ENCODE measurements around the gene FAAP100.

The FAAP100 gene

GRCh38 chr17:81528384-81528650, 23.8 kb downstream of the FAAP100 start:
- TF ChIP-seq MAX (IDR thresholded peaks at IDR 0.05; ENCODE audit: low read depth, low read length) (no peak), MYC (IDR thresholded peaks at IDR 0.05; ENCODE audit: low read depth, low read length) (no peak), POLR2A (IDR thresholded peaks at IDR 0.05; ENCODE audit: extremely low read depth, insufficient read length) (no peak)
- TF ChIP-seq, protein P1, sequence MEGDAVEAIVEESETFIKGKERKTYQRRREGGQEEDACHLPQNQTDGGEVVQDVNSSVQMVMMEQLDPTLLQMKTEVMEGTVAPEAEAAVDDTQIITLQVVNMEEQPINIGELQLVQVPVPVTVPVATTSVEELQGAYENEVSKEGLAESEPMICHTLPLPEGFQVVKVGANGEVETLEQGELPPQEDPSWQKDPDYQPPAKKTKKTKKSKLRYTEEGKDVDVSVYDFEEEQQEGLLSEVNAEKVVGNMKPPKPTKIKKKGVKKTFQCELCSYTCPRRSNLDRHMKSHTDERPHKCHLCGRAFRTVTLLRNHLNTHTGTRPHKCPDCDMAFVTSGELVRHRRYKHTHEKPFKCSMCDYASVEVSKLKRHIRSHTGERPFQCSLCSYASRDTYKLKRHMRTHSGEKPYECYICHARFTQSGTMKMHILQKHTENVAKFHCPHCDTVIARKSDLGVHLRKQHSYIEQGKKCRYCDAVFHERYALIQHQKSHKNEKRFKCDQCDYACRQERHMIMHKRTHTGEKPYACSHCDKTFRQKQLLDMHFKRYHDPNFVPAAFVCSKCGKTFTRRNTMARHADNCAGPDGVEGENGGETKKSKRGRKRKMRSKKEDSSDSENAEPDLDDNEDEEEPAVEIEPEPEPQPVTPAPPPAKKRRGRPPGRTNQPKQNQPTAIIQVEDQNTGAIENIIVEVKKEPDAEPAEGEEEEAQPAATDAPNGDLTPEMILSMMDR (IDR thresholded peaks at IDR 0.05; ENCODE audit: low read depth, low read length), result no peak
- H3K4me3 ChIP-seq (ENCODE audit: low read depth, low read length), result no peak overlapping the region
- no peak for DNase-seq (ENCODE audit: low read depth)

- no peak for TF ChIP-seq MYC (IDR thresholded peaks at IDR 0.05; ENCODE audit: low read depth, low read length)
- TF ChIP-seq, protein P1 (IDR thresholded peaks at IDR 0.05; ENCODE audit: low read depth, low read length), result no peak
- TF ChIP-seq MAX (IDR thresholded peaks at IDR 0.05; ENCODE audit: low read depth, low read length), result no peak
- TF ChIP-seq POLR2A (IDR thresholded peaks at IDR 0.05; ENCODE audit: extremely low read depth, insufficient read length), result no peak
- DNase-seq (ENCODE audit: low read depth), result no peak
- no peak within 1 kb of the TSS for H3K4me3 ChIP-seq (ENCODE audit: low read depth, low read length)
These were observed 24.4 kb downstream of the FAAP100 start, which contains the start of gene FSCN2 for GRCh38 chr17:81527591-81528383. TSS of gene FSCN2 (plus strand) at chr17:81528377. CDS start at chr17:81528532, 155 bp downstream.

DNA sequence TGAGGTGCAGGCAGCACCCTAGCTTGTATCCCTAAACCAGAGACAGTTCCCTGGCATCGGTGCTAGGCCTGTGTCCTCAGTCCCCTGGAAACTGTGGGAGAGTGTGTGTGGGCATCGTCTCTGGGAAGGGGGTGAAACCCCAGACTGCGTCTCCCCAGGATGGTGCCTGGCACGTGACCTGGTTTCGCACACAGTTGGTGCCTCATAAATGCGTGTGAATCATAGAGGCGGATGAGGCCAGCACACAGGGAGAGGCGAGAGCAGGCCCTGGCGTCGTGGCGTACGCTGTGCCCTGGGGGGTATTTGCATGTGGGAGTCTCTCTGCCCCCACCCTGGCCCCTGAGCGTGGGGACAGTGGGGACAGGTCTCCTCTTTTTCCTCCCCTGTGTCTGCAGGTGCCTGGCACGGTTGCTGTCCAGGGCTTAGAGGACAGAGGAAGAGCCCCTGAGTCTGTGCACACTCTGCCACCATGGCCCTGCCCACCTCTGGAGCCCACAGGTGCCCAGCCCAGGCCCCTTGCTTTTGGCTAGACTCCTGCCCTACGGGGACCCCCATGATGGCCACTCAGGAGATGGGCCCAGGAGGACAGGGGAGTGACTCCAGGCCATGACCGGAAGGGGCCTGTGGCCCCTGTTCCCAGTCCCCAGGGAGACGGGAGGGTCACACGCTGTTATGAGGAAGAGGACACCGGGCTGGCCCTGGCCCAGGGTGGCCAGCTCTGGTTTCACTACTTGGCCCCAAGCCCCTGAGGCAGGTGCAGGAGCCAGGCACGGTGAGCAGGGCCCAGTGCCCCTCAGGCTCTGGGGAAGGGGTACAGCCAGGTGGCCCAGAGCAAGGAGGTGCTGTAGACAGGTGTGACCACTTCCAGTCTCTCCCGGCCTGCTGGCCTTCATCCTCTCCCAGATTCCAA, 25.2 kb downstream of the FAAP100 start:
- H3K4me3 ChIP-seq (ENCODE audit: low read depth, low read length), result no peak overlapping the region
- no peak for DNase-seq (ENCODE audit: low read depth)
- TF ChIP-seq, protein P1 (IDR thresholded peaks at IDR 0.05; ENCODE audit: low read depth, low read length), result no peak
- TF ChIP-seq MAX (IDR thresholded peaks at IDR 0.05; ENCODE audit: low read depth, low read length) (no peak), MYC (IDR thresholded peaks at IDR 0.05; ENCODE audit: low read depth, low read length) (no peak), POLR2A (IDR thresholded peaks at IDR 0.05; ENCODE audit: extremely low read depth, insufficient read length) (no peak)

GRCh38 chr17:81524865-81525159, 27.3 kb downstream of the FAAP100 start:
- no peak for TF ChIP-seq POLR2A (IDR thresholded peaks at IDR 0.05; ENCODE audit: extremely low read depth, insufficient read length)
- TF ChIP-seq, protein P1 (IDR thresholded peaks at IDR 0.05; ENCODE audit: low read depth, low read length), result no peak
- no peak for TF ChIP-seq MAX (IDR thresholded peaks at IDR 0.05; ENCODE audit: low read depth, low read length)
- no peak for TF ChIP-seq MYC (IDR thresholded peaks at IDR 0.05; ENCODE audit: low read depth, low read length)
- DNase-seq (ENCODE audit: low read depth), result no peak
- H3K4me3 ChIP-seq (ENCODE audit: low read depth, low read length), result no peak overlapping the region

DNA sequence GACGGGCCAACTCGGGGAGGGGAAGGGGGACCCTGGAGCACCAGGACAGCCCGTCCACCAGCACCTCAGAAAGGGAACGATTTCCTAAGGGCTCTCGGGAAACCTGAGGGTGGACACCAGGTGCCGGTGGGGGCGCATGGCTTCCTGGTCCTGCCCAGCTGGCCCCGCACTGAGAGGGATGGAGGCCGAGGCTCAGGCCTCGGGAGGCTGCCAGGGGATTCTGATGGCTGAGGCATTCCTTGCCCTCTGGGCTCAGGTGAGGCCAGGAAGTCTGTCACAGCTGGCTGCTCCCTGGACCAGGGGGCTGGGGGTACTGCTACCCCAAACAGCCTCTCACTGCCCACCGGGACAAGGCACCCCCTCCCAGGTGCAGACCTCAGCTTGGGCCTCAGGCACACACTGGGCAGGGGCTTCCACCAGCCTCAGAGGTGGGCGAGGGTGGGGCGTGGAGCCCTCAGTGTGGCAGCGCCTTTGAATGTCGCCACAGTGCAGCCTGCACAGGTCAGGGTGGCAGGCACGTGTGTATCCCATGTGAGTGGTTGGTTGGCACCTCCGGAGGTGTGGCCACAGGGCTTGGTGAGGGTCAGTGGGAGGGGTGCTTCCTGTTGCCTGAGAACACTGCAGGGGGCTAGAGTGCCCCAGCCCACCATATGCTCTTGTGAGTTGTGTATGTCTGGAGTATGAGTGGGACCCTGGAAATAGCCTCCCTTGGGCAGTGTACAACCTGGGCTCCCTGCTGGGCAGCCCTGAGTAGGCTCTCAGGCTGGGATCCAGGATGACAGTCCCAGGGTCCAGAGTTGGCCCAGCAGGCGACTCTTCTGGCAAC, 27.9 kb downstream of the FAAP100 start:
- no peak for DNase-seq (ENCODE audit: low read depth)
- TF ChIP-seq MAX (IDR thresholded peaks at IDR 0.05; ENCODE audit: low read depth, low read length), result no peak
- H3K4me3 ChIP-seq (ENCODE audit: low read depth, low read length), result no peak overlapping the region

Measured in NB4 (cell line).